ENCODE measurements around the gene PDGFRB. TPM values are rescaled to one million over a fixed set of nuclear protein-coding genes. Genes with fewer than 3 reads are reported as not detected.

PDGFRB gene
- total RNA-seq, 4 donors from 2014 or later, result 17.5 to 87.5 (median 31.2) TPM

- Histone ChIP-seq H3K4me3 (no peak overlapping the region), H3K27me3 (no peaks in the 10 kb centered on the region), H3K27ac (peak overlapping the region in 1 of 4 donors; percentile 30), H3K4me1 (peaks cover 0 to 13% (median 0%) of the 10 kb centered on the region in 4 donors), H3K9me3 (no peaks in the 10 kb centered on the region), H3K36me3 (no peaks in the 10 kb centered on the region)
- DNase-seq, result no peak
- TF ChIP-seq, protein P1, sequence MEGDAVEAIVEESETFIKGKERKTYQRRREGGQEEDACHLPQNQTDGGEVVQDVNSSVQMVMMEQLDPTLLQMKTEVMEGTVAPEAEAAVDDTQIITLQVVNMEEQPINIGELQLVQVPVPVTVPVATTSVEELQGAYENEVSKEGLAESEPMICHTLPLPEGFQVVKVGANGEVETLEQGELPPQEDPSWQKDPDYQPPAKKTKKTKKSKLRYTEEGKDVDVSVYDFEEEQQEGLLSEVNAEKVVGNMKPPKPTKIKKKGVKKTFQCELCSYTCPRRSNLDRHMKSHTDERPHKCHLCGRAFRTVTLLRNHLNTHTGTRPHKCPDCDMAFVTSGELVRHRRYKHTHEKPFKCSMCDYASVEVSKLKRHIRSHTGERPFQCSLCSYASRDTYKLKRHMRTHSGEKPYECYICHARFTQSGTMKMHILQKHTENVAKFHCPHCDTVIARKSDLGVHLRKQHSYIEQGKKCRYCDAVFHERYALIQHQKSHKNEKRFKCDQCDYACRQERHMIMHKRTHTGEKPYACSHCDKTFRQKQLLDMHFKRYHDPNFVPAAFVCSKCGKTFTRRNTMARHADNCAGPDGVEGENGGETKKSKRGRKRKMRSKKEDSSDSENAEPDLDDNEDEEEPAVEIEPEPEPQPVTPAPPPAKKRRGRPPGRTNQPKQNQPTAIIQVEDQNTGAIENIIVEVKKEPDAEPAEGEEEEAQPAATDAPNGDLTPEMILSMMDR (IDR thresholded peaks at IDR 0.05), result no peak
- no peak for TF ChIP-seq POLR2A (IDR thresholded peaks at IDR 0.05)
Measured at GRCh38 chr5:150131461-150131860, 24.2 kb downstream of the PDGFRB start.

DNA sequence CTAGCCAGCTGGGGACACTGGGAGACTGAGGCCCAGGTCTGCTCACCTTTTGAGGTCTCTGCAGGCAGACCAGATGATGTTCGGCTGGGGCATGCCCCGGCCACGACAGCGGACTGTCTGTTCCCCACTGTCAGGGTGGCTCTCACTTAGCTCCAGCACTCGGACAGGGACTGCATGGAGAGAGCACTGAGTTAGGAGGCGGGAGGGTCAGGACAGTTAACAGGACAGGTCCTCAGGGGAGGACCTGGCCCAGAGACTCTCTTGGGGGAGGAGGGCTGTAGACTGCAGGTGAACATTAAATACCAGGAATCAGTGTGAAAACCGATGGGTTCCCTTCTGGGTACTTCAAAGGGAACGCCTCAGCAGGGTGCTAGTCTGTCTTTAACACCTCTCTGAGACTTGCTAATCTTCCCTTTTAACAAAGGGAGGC lies 25.1 kb downstream of the PDGFRB start:
- Histone ChIP-seq H3K4me3 (no peak overlapping the region), H3K27ac (peak overlapping the region in 1 of 4 donors; percentile 3)

DNA sequence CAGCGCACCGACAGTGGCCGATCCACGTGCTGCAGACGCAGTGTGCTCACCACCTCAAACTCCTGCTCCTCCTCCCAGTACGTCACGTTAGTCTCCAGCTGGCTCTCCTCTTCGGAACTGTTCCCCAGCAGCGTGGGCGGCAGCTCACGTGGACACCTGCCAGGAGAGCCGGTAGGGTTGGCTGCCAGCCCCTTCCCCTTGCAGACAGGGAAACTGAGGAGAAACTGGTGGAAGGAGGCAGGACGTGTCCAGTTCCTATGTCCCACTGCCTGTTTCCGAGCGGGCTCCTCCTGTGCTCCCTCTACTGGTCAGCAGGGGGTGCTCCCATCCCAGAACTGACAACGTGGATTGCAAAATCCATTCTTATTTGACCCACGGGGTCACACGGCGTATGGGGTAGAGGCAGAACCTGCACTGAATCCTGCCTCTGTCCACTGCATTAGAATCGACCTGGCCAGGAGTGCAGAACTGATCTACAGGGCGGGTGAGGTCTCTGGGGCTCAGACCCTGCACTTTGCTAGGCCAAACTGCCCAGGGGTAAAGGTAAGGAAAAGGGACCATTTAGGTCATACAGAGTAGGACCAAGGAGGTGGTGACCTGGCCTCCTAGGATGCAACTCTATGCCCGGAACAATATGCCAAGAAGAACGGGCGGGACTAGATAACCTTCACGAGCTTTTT lies 25.7 kb downstream of the PDGFRB start:
- H3K4me3 ChIP-seq, result peak overlapping the region in 2 of 4 donors; percentile 32 to 39
- TF ChIP-seq, protein P1 (IDR thresholded peaks at IDR 0.05), result peak; percentile 43 to 95 (median 88)
- TF ChIP-seq POLR2A (IDR thresholded peaks at IDR 0.05), result no peak
- H3K9me3 ChIP-seq, result no peaks in the 10 kb centered on the region
- peaks cover 0 to 13% (median 0%) of the 10 kb centered on the region in 4 donors for H3K4me1 ChIP-seq
- DNase-seq, result peak; percentile 47 to 84 (median 81)
- H3K27ac ChIP-seq, result no peak overlapping the region
- H3K36me3 ChIP-seq, result peaks cover 0 to 5% (median 0%) of the 10 kb centered on the region in 3 donors
- H3K27me3 ChIP-seq, result no peaks in the 10 kb centered on the region

More for the DNA sequence above, 25.1 kb downstream of the PDGFRB start:
- DNase-seq, result no peak
- Histone ChIP-seq H3K9me3 (no peaks in the 10 kb centered on the region), H3K4me1 (peaks cover 0 to 13% (median 0%) of the 10 kb centered on the region in 4 donors), H3K36me3 (no peaks in the 10 kb centered on the region), H3K27me3 (no peaks in the 10 kb centered on the region)
- TF ChIP-seq, protein P1 (IDR thresholded peaks at IDR 0.05), result no peak
- no peak for TF ChIP-seq POLR2A (IDR thresholded peaks at IDR 0.05)

GRCh38 chr5:150129454-150129812 lies 26.2 kb downstream of the PDGFRB start:
- H3K27me3 ChIP-seq, result no peaks in the 10 kb centered on the region
- peaks cover 0 to 13% (median 0%) of the 10 kb centered on the region in 4 donors for H3K4me1 ChIP-seq
- DNase-seq, result no peak
- no peak overlapping the region for H3K27ac ChIP-seq
- H3K9me3 ChIP-seq, result no peaks in the 10 kb centered on the region
- H3K36me3 ChIP-seq, result peaks cover 0 to 5% (median 0%) of the 10 kb centered on the region in 3 donors
- TF ChIP-seq, protein P1 (IDR thresholded peaks at IDR 0.05), result no peak
- TF ChIP-seq POLR2A (IDR thresholded peaks at IDR 0.05), result no peak
- peak overlapping the region in 2 of 4 donors; percentile 32 to 39 for H3K4me3 ChIP-seq

DNA sequence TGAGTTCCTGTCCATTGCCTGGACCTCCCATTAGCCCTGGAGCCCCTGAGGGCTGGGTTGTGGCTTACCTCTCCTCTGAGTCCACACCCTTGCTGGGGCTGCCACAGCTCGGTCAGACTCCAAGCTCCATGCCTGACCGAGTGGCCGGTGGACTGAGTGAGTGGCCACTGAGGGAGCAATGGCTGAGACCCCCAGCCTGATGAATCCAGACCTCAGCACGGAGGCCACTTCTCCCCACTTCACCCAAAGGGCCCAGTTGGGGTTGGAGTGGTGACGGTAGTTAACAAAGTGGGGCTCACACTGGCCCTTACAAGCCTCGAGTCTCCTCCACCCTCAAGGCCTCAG lies 28.8 kb downstream of the PDGFRB start:
- DNase-seq, result no peak
- no peaks in the 10 kb centered on the region for H3K27me3 ChIP-seq
- no peak overlapping the region for H3K27ac ChIP-seq
- peaks cover 0 to 11% (median 0%) of the 10 kb centered on the region in 4 donors for H3K4me1 ChIP-seq
- TF ChIP-seq, protein P1 (IDR thresholded peaks at IDR 0.05), result no peak
- TF ChIP-seq POLR2A (IDR thresholded peaks at IDR 0.05), result no peak
- H3K9me3 ChIP-seq, result no peaks in the 10 kb centered on the region
- H3K4me3 ChIP-seq, result no peak overlapping the region
- peaks cover 0 to 14% (median 0%) of the 10 kb centered on the region in 3 donors for H3K36me3 ChIP-seq
